ENCODE data around the gene PLEKHA8.

Gene PLEKHA8

GRCh38 chr7:30175180-30175579 lies 147.0 kb downstream of the PLEKHA8 start:
- Histone ChIP-seq H3K36me3 (replicated peaks; ENCODE audit: insufficient read depth, low read length) (no peaks in the 10 kb centered on the region), H2AFZ (ENCODE audit: low read length) (no peak overlapping the region), H3F3A (ENCODE audit: insufficient read depth, low read length) (no peaks in the 10 kb centered on the region), H3K4me3 (ENCODE audit: low read length) (no peak overlapping the region), H3K79me2 (ENCODE audit: low read length) (no peaks in the 10 kb centered on the region), H3K4me1 (ENCODE audit: low read length) (peaks cover 10% of the 10 kb centered on the region), H3K4me2 (ENCODE audit: low read depth, low read length) (no peak overlapping the region), H3K9ac (ENCODE audit: low read length) (no peak overlapping the region), H3K9me3 (replicated peaks; ENCODE audit: insufficient read depth, low read length) (no peaks in the 10 kb centered on the region), H3K27me3 (replicated peaks; ENCODE audit: insufficient read depth, low read length) (no peaks in the 10 kb centered on the region), H3K9me2 (replicated peaks; ENCODE audit: insufficient read depth, low read length) (no peaks in the 10 kb centered on the region), H3K27ac (ENCODE audit: low read length) (no peak overlapping the region), H4K20me1 (ENCODE audit: insufficient read depth, low read length) (no peaks in the 10 kb centered on the region)
- no peak for DNase-seq
- TF ChIP-seq, protein P1, sequence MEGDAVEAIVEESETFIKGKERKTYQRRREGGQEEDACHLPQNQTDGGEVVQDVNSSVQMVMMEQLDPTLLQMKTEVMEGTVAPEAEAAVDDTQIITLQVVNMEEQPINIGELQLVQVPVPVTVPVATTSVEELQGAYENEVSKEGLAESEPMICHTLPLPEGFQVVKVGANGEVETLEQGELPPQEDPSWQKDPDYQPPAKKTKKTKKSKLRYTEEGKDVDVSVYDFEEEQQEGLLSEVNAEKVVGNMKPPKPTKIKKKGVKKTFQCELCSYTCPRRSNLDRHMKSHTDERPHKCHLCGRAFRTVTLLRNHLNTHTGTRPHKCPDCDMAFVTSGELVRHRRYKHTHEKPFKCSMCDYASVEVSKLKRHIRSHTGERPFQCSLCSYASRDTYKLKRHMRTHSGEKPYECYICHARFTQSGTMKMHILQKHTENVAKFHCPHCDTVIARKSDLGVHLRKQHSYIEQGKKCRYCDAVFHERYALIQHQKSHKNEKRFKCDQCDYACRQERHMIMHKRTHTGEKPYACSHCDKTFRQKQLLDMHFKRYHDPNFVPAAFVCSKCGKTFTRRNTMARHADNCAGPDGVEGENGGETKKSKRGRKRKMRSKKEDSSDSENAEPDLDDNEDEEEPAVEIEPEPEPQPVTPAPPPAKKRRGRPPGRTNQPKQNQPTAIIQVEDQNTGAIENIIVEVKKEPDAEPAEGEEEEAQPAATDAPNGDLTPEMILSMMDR (IDR thresholded peaks at IDR 0.05; ENCODE audit: low read length) = no peak
- no peak for TF ChIP-seq EZH2phosphoT487 (IDR thresholded peaks at IDR 0.05; ENCODE audit: low read length)
- TF ChIP-seq EZH2 (optimal IDR thresholded peaks at IDR 0.05; ENCODE audit: low read depth, low read length) = no peak

GRCh38 chr7:30175636-30176147 lies 147.5 kb downstream of the PLEKHA8 start:
- peaks cover 10% of the 10 kb centered on the region for H3K4me1 ChIP-seq (ENCODE audit: low read length)

DNA sequence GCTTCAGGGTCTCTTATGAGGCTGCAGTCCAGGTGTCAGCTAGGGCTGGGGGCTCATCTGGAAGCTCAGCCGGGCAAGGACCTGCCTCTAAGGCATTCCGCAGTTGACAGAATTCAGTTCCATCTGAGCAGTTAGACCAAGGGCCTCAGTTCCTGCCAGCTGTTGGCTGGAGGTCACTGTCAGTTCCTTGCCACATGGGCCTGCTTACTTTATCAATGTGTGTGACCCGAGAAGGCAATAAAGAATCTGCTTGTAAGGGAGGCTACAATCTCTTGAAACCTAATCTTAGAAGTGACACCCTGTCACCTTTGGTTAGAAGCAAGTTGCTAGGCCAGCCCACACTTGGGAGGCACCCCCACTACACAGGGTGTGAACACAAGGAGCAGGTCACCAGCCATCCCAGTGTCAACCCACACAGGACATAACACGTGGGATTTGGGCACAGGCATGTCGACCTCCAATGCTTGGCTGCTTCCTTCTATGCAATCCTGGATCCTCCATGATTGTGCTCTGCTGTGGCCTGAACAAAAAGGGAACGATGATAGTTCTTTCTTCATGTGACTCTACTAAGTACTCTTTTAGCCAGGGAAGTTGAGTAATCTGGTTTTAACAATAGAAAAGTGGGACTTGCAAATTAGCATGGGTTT lies 148.4 kb downstream of the PLEKHA8 start:
- no peaks in the 10 kb centered on the region for H3K9me2 ChIP-seq (replicated peaks; ENCODE audit: insufficient read depth, low read length)
- no peak for DNase-seq
- peaks cover 10% of the 10 kb centered on the region for H3K4me1 ChIP-seq (ENCODE audit: low read length)

More at GRCh38 chr7:30175636-30176147, 147.5 kb downstream of the PLEKHA8 start:
- Histone ChIP-seq H3K9me3 (replicated peaks; ENCODE audit: insufficient read depth, low read length) (no peaks in the 10 kb centered on the region), H4K20me1 (ENCODE audit: insufficient read depth, low read length) (no peaks in the 10 kb centered on the region), H2AFZ (ENCODE audit: low read length) (no peak overlapping the region), H3K27ac (ENCODE audit: low read length) (no peak overlapping the region), H3K36me3 (replicated peaks; ENCODE audit: insufficient read depth, low read length) (no peaks in the 10 kb centered on the region), H3K79me2 (ENCODE audit: low read length) (no peaks in the 10 kb centered on the region), H3F3A (ENCODE audit: insufficient read depth, low read length) (no peaks in the 10 kb centered on the region), H3K4me2 (ENCODE audit: low read depth, low read length) (no peak overlapping the region), H3K27me3 (replicated peaks; ENCODE audit: insufficient read depth, low read length) (no peaks in the 10 kb centered on the region), H3K9ac (ENCODE audit: low read length) (no peak overlapping the region), H3K9me2 (replicated peaks; ENCODE audit: insufficient read depth, low read length) (no peaks in the 10 kb centered on the region), H3K4me3 (ENCODE audit: low read length) (no peak overlapping the region)
- TF ChIP-seq EZH2phosphoT487 (IDR thresholded peaks at IDR 0.05; ENCODE audit: low read length) (no peak), EZH2 (optimal IDR thresholded peaks at IDR 0.05; ENCODE audit: low read depth, low read length) (no peak)
- TF ChIP-seq, protein P1 (IDR thresholded peaks at IDR 0.05; ENCODE audit: low read length) = no peak
- DNase-seq = no peak

More for the DNA sequence above, 148.4 kb downstream of the PLEKHA8 start:
- Histone ChIP-seq H3F3A (ENCODE audit: insufficient read depth, low read length) (no peaks in the 10 kb centered on the region), H3K9me3 (replicated peaks; ENCODE audit: insufficient read depth, low read length) (no peaks in the 10 kb centered on the region), H3K27ac (ENCODE audit: low read length) (no peak overlapping the region), H3K27me3 (replicated peaks; ENCODE audit: insufficient read depth, low read length) (no peaks in the 10 kb centered on the region), H4K20me1 (ENCODE audit: insufficient read depth, low read length) (no peaks in the 10 kb centered on the region), H3K9ac (ENCODE audit: low read length) (no peak overlapping the region), H3K4me3 (ENCODE audit: low read length) (no peak overlapping the region), H3K4me2 (ENCODE audit: low read depth, low read length) (no peak overlapping the region), H3K79me2 (ENCODE audit: low read length) (no peaks in the 10 kb centered on the region), H2AFZ (ENCODE audit: low read length) (no peak overlapping the region), H3K36me3 (replicated peaks; ENCODE audit: insufficient read depth, low read length) (no peaks in the 10 kb centered on the region)
- TF ChIP-seq, protein P1 (IDR thresholded peaks at IDR 0.05; ENCODE audit: low read length) = no peak
- no peak for TF ChIP-seq EZH2phosphoT487 (IDR thresholded peaks at IDR 0.05; ENCODE audit: low read length)
- TF ChIP-seq EZH2 (optimal IDR thresholded peaks at IDR 0.05; ENCODE audit: low read depth, low read length) = no peak
